Endothelial cell of umbilical vein (primary cell): ENCODE data around the gene SLC39A9.

ENCODE experiments used
- EZH2 ChIP-seq: IDR thresholded peaks from 2 replicates; pipeline ENCODE4 v1.6.1; 2012; ENCODE audit warnings: borderline replicate concordance, low read depth, mild to moderate bottlenecking, moderate library complexity, low read length, inconsistent platforms; ENCODE audit not compliant: severe bottlenecking
- FOS ChIP-seq: IDR thresholded peaks from 2 replicates; pipeline ENCODE4 v1.6.1; 2011; ENCODE audit warnings: mild to moderate bottlenecking, low read length, moderate library complexity, borderline replicate concordance; ENCODE audit not compliant: insufficient read depth
- JUN ChIP-seq: IDR thresholded peaks from 2 replicates; pipeline ENCODE4 v1.6.1; 2011; ENCODE audit warnings: borderline replicate concordance, low read depth; ENCODE audit not compliant: insufficient read length, insufficient read depth
- MYC ChIP-seq: IDR thresholded peaks from one replicate; pipeline ENCODE4 v1.6.1; 2011; ENCODE audit warnings: mild to moderate bottlenecking, low read depth, low read length
- POLR2A ChIP-seq: IDR thresholded peaks from 2 replicates; pipeline ENCODE4 v1.6.1; 2012; ENCODE audit warnings: low read depth, mild to moderate bottlenecking, control low read depth, low read length
- POLR2AphosphoS5 ChIP-seq: IDR thresholded peaks from 2 replicates; pipeline ENCODE4 v1.6.1; 2012; ENCODE audit warnings: low read depth, mild to moderate bottlenecking, control low read depth, low read length, moderate library complexity; ENCODE audit not compliant: insufficient read depth
- TF ChIP-seq, protein P1 (sequence below), 2 donors: IDR thresholded peaks; 1 replicate in 1 of 2; 2 replicates in 1 of 2; pipeline ENCODE4 v1.5.1; 2011; ENCODE audit warnings: low read length in 2 of 2, mild to moderate bottlenecking in 2 of 2, moderate library complexity in 2 of 2, control low read depth in 1 of 2, inconsistent platforms in 1 of 2, low read depth in 1 of 2; ENCODE audit not compliant: insufficient read depth in 1 of 2; ENCODE audit errors: extremely low read depth in 1 of 2
- TF ChIP-seq, protein P2 (sequence below): IDR thresholded peaks from 2 replicates; pipeline ENCODE4 v1.6.1; 2011; ENCODE audit not compliant: insufficient read depth, insufficient read length

DNA sequence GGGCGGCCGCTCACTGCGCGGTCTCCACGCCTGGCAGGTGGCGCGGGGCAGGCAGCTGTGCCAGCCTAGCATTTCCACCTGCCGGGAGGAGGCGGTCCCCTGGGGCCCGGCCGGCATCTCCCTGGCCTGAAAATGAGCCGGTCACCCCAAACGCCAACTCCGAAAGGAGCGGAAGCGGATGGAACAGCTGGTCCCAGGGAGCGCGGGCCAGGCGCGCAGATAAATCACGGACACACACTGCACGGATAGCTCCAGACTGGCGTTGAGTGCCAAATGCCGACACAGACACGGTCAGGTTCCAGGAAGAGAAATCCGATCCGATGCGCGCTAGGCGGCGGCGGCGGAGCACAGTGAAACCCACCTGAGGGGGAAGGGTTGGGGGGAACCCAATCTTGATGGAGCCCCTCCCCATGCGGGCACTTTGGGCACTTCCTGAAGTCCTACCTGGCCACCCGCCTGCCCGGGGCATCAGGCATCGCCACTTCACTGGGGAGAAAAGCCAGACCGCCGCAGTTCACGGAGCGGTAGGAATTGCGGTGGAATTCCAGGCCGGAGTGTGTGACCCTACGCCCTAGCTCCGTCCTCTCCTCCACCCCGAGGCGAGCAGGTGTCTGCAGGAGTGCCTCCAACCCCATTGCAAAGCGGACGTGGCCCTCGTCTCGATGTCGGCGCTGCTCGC, 85.4 kb downstream of the SLC39A9 start:
- TF ChIP-seq FOS (no peak), POLR2A (no peak), EZH2 (peak; percentile 98), POLR2AphosphoS5 (no peak), JUN (no peak), MYC (no peak)
- TF ChIP-seq, protein P1, sequence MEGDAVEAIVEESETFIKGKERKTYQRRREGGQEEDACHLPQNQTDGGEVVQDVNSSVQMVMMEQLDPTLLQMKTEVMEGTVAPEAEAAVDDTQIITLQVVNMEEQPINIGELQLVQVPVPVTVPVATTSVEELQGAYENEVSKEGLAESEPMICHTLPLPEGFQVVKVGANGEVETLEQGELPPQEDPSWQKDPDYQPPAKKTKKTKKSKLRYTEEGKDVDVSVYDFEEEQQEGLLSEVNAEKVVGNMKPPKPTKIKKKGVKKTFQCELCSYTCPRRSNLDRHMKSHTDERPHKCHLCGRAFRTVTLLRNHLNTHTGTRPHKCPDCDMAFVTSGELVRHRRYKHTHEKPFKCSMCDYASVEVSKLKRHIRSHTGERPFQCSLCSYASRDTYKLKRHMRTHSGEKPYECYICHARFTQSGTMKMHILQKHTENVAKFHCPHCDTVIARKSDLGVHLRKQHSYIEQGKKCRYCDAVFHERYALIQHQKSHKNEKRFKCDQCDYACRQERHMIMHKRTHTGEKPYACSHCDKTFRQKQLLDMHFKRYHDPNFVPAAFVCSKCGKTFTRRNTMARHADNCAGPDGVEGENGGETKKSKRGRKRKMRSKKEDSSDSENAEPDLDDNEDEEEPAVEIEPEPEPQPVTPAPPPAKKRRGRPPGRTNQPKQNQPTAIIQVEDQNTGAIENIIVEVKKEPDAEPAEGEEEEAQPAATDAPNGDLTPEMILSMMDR (IDR thresholded peaks at IDR 0.05; ENCODE audit: extremely low read depth in 1 of 2, insufficient read depth in 1 of 2, low read depth in 1 of 2, low read length in 2 of 2), result no peak
- TF ChIP-seq, protein P2, sequence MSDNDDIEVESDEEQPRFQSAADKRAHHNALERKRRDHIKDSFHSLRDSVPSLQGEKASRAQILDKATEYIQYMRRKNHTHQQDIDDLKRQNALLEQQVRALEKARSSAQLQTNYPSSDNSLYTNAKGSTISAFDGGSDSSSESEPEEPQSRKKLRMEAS, result no peak
